Dermis blood vessel endothelial cell (primary cell): ENCODE results near the gene DLGAP1. TPM values are rescaled to one million over a fixed set of nuclear protein-coding genes. Genes with fewer than 3 reads are reported as not detected.

Experiments
- DNase-seq: peaks from one replicate; pipeline ENCODE4 v3.0.0; 2010
- total RNA-seq: library from RNA; depleted of rRNA; stranded (reverse); fragments of >200 nt; gene quantifications from 2 replicates; pipeline ENCODE4 v1.2.3, GENCODE V29; 2014

DLGAP1 gene
- total RNA-seq, 1 donor from 2014 or later = 0.17 TPM

DNA sequence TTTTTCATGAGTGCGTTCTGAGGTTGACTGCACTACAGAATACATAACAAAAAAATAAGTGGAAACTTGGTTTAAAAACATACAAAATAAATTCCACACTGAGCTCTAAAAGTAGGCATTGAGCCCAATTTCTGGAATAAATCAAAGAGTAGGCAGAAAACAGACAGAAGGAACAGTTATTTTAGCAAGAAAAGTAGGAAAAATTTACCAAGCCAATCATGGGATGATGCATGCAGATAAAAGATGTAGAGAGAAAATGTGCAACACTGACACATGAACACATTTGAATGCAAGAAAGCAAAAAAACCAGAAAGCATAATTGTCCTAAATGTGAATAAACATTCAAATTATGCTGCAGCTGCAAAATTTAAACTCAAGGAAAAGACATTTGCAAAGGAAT is 308.3 kb downstream of the DLGAP1 start:
- DNase-seq = no peak

DNA sequence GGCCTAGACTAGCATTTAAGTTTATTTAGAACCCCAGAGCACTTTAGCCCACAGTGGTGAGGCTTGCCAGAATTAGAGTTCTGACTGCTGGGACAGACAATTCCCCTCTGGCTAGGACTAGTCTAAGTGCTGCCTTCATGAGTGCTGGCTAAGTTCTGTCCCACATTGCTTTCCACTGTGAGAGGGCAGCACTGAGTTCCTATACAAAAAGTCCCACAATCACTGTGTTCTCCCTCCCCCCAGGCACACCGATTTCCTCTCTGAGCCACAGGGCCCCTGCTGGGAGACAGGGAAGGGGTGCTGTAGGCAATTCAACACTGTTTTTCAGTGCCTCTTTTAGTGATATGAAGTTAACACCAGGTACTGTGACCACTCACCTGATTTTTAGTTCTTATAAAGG is 310.9 kb downstream of the DLGAP1 start:
- no peak for DNase-seq

DNA sequence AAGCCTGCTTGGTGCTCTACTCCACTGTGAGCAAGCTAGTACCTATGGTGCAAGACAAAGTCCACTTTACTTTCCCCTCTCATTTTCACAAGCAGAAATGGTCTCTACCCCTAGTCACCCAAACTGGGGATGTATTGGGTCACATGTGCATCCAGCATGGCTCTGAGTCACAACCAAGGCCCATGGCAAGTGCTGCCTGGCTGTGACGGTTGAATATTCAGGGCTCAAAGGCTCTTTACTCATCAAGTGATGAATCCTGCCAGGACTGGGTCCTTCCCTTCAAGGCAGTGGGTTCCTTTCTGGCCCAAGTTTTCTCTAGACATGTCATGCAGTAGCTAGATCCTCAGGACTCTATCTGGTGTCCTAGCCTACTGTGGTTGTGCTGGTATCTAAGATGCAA is 311.5 kb downstream of the DLGAP1 start:
- no peak for DNase-seq

DNA sequence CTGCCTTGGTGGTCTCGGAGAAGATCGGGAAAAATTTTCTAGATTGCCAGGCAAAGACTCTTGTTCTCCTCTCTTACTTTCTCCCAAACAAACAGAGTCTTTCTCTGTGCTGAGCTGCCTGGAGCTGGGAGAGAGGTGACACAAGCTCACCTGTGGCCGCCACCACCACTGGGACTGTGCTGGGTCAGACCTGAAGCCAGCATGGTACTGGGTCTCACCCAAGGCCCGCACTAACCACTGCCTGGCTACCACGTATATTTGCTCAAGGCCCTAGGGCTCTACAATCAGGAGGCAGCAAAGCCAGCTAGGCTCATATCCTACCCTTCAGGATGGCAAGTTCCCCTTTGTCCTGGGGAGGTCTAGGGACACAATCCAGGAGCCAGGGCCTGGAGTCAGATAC is 312.2 kb downstream of the DLGAP1 start:
- DNase-seq = no peak

DNA sequence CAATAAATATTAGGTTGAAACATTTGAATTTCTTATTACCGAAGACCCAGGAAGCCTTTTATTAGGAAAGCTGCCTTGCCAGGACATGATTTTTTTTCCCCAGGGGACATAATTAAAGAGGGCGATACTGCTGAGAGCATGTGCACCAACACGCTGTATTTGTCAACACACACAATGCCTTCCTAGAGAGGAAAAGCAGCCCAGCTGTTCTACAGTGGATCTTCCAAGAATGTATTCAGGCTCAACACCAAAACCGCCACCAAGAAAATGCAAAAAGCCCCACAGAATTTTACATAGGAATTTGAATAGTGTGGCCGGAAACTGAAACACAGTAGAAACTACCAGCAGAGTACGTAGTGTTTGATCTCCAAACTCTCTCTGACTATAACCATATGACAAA is 320.4 kb downstream of the DLGAP1 start:
- DNase-seq = no peak

DNA sequence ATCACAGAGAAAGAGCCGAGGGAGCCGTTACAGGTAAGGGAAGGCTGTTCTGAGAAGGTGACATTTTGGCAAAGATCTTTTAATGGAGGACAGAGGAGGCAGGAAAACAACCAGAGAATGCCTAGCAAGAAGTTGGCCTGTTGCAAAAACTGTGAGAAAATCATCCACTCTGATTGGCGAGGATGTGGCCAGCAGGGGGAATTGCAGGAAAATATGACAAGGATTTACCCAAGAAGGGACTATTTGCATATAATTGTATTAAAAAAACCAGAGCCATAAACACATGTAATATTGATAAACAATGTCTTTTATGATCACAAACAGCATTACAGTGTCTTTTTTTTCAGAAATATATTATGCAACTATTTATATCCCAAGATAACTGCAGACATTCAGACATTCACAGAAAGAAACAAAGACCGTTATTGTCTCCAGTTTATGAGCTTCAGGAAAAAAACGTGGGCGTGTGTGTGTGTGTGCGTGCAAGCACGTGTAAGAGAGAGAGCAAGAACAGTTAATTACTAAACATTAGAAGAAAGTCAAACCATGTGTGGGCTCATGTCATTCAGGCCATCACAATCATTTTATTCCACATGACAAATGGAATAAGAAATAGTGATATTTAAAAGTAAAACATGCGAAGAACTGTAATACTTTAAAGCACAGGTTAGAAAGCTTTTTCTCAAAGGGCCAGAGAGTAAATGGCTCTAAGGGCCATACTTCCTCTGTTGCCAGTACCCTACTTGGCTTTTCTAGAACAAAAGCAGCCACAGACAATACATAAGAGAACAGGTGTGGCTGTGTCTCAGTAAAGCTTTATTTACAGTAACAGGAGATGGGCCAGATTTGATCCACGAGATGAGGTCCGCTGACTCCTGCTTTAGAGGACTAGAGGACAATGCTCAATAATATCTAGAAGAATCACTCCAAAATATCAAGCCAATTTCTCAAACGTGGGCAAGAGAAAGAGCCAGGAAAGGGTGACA is 324.1 kb downstream of the DLGAP1 start:
- DNase-seq = peak; percentile 1

DNA sequence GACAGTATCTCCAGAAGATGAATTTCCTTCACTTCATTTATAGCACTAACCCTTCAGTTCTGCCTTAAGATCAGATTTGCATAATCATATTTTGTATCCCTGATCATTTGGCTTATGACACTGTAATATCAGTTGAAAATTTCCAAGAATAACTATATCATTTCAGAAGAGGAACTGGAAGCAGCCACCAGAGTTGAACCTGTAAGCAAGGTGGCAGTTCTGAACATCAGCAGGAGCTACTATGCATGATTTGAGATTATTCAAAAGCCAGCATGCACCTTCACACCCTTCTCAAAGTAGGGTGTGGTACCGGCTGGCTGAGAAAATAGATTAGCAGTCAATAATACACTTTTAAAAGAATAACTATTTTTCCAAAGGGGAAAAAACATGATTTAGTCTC is 328.2 kb downstream of the DLGAP1 start:
- DNase-seq = no peak

DNA sequence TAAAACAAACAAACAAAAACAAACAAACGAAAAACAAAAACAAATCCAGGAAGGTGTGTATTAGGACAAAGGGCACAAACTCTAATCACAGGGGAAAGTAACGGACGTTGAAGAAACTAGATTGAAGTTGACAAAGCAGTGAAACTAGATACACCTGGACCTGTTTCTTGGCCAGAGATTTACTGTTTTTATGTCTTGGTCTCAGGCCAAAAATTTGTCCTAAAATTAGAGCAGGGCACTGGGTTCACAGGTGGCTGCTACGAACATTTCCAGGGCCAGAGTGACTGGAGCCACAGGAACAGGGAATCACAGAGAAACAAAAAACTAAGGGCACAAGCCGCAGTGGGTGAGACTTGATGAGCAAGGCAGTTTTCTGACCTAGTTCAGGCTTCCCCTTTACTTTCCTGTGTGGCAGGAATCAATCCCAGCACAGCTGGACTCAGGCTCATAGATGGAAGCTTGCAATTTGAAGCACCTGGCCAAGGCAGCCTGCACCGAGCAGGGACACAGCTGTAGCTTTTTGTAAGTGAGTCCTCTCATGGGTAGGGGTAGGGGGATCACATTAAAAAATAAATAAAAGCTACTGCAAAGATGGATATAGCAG is 329.4 kb downstream of the DLGAP1 start:
- DNase-seq = peak; percentile 2

DNA sequence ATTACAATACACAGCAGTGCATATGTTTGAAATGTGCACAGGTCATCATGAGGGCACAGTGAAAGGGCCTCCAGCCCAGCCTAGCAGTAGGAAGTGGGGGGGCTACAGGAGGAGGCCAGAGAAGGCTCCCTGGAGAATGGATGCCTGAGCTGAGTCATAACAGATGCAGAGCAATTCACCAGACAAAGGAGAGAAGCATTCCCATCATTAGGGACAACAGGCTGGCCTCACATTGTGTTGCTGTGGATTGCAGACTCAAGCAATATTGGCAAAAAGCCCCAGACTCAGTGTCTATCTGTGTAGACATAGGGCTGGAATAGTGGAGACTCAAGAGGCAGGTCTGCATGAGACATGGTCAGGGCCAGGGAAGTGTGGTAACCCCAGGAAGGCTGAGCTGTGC is 329.9 kb downstream of the DLGAP1 start:
- DNase-seq = peak; percentile 58

DNA sequence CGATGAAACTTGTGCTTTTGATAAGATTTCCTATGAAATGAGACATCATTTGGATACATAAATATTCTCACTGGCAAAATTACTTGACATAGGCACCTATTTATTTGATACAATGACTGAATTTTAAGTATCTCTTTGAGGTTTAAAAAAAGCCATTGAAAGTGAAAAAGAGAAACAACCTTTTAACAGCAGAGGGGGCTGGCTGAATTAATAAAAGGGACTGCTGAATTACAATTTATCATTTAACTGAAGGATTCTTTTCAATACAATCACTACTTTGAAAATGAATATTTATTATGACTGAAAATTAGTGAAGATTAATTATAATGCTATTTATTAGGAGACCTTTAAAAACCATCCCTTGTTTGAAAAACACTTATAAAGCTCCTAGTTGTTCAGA is 335.3 kb downstream of the DLGAP1 start:
- no peak for DNase-seq

DNA sequence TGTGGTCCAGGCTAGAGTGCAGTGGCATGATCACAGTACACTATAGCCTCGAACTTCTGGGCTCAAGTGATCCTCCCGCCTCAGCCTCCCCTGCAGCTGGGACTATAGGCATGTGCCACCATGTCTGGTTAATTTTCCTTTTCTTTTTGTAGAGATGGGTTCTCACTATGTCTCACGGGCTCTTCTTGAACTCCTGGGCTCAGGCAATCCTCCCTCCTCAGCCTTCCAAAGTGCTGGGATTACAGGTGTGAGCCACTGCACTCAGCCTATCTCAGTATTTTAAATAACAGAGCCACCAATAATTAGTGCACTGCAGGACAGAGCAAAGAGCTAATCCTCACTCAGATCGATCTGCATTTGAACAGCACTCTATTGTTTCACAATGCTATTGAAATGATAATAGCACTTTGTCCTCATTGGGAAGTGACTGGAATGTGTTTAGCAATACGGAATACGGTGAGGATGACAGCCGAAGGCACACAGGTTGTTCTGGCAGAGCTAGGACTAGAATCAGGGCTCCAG is 335.9 kb downstream of the DLGAP1 start:
- DNase-seq = no peak

DNA sequence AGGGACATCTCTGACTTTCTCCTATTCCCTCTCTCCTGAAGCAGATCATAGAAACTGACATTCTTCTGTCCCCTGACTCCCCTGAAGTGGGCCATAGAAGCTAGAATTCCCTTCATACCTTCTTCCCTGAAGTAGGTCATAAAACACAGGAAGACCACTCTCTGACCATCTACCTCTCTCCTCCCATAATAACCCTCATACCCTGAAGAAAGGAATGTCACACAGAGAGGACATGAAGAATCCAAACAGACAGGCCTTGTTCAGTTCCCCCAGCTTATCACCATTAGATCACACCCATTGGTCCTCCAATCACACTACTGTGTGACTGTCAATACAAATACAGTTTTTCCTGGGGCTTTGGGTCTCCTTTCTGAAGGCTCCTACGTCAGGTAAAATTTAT is 347.1 kb downstream of the DLGAP1 start:
- no peak for DNase-seq

DNA sequence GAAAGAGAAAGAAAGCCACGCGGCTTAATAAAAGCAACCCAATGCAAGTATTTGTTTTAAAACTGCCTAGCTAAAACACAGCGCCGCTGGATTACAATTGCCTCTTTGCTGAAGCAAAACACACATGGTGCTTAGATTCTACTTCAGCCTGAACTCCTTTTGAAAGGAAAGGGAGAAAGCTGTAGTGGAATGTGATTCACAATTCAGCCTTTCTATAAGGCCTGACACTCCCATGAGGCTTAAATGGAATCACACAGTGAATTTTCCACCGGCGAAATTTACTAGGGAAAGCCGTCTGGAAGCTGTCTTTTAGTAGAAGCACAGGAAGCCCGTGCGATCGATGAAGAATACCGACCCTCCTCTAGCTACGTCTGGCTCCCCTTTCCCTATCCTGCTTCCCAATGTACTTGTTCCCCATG is 348.0 kb downstream of the DLGAP1 start:
- no peak for DNase-seq

DNA sequence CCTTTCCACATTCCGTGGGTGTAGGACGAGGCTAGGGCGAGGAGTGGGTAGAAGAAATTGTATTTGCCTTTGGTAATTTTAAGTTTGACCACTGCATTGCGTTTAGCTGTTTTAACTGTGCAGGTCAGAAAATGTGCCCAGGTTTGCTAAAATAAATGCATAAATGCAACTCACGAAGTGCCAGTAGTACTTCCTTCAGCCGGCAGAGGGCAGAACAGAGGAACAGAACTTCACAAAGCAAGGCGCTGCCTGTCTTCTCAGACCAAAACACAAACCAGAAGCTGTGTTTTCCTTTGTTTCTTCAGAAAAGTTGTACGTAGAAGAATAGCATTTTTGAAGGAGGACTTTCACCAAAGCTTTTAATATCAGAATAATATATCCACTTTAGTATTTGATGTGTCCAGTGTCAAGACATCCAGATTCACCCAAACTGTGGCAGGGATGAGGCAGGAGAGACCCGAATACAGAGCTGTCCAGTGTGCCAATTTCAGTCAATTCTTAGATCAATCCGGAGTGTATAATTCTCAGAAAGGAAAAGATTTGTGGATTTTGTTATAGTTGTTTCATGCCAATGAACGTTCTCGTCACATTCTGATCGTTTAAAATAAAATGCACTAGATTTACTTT is 348.6 kb downstream of the DLGAP1 start:
- DNase-seq = peak; percentile 75

DNA sequence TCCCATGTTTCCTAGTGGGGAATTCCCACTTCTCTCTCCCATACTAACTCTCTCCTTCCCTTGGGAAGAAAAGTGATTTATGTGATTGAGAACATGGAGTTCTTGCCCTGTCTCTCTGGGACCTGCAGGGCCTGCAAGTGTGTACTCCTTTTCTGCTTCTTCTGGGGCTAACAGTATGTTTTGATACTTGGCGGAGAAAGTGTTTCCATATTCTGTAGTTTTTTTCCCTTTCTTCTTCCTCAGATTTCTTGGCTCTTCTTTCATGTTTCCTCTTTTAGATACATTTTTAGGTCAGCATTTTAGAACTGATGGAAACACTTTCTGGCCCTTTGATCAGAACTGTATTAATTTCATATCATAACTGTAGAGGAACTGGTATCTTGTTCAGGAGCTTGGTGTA is 352.2 kb downstream of the DLGAP1 start:
- DNase-seq = no peak

DNA sequence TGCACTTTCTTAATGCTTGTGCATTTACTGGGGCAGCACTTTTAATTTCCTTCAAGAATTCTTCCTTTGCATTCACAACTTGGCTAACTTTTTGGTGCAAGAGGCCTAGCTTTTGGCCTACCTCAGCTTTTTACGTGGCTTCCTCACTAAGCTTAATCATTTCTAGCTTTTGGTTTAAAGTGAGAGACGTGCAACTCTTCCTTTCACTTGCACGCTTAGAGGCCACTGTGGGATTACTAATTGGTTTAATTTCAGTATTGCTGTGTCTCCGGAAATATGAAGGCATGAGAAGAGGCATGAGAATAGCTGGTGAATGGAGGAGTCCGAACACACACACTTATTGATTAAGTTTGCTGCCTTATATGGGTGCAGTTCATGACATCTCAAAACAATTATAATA is 354.1 kb downstream of the DLGAP1 start:
- no peak for DNase-seq

DNA sequence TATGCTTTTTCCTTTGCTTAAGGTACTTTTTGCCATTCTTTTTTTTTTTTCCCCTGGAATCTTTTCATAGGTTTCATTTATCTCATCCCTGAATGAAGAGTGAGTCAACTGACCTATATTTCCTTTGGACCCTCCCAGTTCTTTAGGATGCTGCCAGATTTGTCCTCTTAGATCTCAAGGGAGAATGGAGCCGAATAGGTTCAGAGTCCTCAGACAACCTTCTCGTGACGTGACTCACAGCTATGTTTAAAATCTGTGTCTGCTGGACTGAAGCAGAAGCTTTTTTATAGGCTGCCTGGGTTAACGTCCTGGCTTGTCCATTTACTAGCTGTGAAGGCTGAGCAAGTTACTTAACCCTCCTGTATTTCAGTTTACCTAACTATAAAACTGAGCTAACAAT is 358.6 kb downstream of the DLGAP1 start:
- DNase-seq = no peak

DNA sequence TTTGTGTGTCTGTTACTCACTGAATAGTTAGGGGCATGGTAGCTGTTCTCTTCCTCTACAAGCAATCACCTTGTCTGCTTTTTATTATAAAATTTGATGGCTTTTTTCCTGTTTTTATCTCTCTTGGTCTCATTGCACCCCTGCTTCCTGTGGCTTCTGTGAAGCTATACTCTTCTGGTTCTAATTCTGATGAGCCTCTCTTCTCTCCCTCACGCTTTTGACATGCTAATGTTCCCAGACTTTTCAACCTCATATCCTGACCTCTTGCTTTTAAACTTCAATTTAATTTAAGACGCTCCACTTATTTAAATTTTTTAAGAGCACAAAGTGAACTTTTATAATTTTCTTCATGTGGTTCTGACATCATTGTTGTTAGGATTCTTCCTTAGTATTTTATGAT is 361.4 kb downstream of the DLGAP1 start:
- DNase-seq = no peak

DNA sequence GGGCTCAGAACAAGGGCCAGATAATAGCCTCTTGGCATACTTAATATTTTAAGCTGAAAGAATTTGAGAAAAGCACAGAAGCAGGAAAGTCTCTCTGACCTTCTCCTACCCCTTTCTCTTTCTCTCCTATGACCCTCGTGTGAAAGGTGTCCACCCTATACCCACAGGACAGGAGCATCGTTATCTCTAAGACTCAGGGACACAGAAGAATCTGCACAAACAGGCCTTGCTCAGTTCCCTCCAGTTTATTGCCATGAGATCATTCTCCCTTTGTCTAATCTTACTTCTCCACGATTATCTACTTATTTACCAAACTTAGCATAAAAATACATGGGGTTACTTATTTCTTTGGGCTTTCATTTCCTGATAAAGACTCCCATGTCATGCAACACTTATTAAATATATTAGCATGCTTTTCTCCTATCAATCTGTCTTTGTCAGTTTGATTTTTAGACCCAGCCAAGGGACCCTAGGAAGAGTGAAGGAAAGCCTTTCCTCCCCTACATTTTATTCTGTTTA is 370.7 kb downstream of the DLGAP1 start:
- DNase-seq = no peak

DNA sequence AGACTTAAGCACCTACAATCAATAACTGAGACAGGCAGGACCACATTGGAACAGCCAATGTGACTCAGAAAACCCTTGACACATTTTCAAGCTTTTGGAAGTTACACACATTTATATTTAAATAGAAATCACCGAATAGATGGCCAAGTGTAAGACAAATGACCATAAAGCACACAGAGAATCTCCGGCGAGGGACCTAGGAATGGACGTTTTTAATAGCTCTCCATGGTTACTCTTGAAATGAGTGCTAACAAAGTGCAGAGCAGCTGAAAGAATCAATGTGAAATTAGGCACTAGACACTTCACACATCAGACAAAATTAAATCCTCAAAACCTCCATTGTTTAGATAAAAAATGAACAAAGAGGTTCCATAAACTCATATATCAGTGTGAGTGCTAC is 376.9 kb downstream of the DLGAP1 start:
- no peak for DNase-seq

DNA sequence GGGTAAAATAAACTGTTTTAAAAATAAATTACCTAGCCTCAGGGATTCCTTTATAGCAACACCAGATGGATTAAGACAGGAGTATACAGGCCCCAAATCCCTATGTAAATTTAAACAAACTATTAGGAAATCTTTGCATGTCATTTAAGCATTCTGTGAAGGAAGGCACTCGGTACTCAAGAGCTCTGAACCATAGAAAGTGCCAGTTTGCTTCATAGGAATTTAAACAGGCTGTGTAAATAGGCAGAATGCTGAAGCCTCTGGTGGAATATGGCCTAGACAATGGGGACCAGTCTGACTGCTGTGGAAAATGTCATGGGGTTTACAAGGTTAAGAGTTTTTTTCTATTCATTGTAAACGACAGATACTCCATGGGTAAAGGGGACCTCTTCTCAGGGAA is 377.4 kb downstream of the DLGAP1 start:
- no peak for DNase-seq

DNA sequence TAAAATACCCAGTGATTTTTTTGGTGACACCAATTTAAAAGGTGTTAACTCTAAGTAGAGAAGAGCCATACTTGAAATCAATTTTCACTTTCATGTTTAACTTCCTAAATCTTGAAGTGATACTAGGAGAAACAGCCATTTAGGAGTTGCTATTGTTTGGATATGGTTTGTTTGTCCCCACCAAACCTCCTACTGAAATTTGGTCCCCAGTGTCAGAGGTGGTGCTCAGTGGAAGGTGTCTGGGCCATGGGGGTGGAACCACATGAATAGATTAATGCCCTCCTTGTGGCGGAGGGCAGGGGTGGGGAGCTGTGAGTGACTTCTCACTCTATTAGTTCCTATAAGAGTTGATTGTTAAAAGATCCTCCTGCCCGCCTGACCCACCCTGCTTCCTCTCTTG is 377.9 kb downstream of the DLGAP1 start:
- no peak for DNase-seq

DNA sequence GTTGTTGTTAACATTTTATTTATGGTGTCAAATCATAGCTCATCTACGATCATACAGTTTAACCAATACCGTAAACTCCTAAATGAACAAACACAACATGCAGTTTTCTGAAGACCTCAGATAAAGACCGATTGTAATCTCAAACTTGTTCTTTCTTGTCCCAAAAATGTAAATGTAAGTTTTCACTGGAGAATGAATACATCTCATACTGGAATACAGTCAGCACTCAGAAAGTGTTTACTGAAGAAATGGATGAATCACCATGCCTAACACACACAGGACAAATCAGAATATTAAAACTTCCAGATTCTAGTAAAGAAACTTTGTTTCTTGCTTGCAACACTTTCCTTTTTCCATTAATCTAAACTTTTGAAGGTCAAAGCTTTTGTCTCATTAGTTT is 380.5 kb downstream of the DLGAP1 start:
- DNase-seq = no peak
